ENCODE results near the gene RAB26. TPM values are rescaled to one million over a fixed set of nuclear protein-coding genes. Genes with fewer than 3 reads are reported as not detected.
A peak's percentile ranks its signal among the peaks of the same experiment; 100 is the strongest.

The RAB26 gene
- total and polyA plus RNA-seq, 12 donors: 0.26 to 6.4 (median 1.6) TPM

DNA sequence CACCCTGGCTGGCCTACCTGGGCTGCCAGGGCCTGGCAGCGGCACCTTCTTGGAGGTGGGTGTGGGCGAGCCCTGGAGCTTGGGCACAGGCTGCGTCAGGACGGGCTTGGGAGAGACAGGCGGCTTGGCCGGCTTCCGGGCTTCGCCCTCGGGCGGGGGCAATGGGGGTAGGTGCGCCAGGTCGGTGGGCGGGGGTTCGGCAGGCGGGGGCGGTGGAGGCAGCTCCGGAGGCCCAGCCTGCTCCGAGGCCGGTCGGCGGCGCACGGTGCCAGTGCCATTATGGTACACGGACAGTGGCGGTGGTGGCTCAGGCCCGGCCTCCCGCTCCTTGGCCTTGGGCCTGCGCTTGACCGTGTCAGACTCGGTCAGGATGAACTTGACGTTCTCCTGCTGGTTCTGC lies 31.2 kb downstream of the RAB26 start:
- no peak for DNase-seq
- intact Hi-C loops (cut with DNase I): no loop called here
- H3K9me3 ChIP-seq: no peaks in the 10 kb centered on the region
- no peak overlapping the region for H3K4me3 ChIP-seq
- H3K4me1 ChIP-seq: no peaks in the 10 kb centered on the region
- TF ChIP-seq, protein P1, sequence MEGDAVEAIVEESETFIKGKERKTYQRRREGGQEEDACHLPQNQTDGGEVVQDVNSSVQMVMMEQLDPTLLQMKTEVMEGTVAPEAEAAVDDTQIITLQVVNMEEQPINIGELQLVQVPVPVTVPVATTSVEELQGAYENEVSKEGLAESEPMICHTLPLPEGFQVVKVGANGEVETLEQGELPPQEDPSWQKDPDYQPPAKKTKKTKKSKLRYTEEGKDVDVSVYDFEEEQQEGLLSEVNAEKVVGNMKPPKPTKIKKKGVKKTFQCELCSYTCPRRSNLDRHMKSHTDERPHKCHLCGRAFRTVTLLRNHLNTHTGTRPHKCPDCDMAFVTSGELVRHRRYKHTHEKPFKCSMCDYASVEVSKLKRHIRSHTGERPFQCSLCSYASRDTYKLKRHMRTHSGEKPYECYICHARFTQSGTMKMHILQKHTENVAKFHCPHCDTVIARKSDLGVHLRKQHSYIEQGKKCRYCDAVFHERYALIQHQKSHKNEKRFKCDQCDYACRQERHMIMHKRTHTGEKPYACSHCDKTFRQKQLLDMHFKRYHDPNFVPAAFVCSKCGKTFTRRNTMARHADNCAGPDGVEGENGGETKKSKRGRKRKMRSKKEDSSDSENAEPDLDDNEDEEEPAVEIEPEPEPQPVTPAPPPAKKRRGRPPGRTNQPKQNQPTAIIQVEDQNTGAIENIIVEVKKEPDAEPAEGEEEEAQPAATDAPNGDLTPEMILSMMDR (IDR thresholded peaks at IDR 0.05): no peak
- peaks cover 0 to 3% (median 0%) of the 10 kb centered on the region in 7 donors for H3K27me3 ChIP-seq
- WGBS, 2 donors: 94 to 95% methylated on average over 22 to 31 of the region's 31 CpGs
- ATAC-seq: peak in 1 of 8 donors; percentile 2
- no peak overlapping the region for H3K27ac ChIP-seq
- peaks cover 0 to 36% (median 18%) of the 10 kb centered on the region in 9 donors for H3K36me3 ChIP-seq

GRCh38 chr16:2180461-2180860 lies 32.0 kb downstream of the RAB26 start:
- intact Hi-C loops (cut with DNase I): no loop called here
- peaks cover 0 to 3% (median 0%) of the 10 kb centered on the region in 7 donors for H3K27me3 ChIP-seq
- H3K36me3 ChIP-seq: peaks cover 0 to 28% (median 12%) of the 10 kb centered on the region in 9 donors
- no peaks in the 10 kb centered on the region for H3K9me3 ChIP-seq
- no peak overlapping the region for H3K4me3 ChIP-seq
- no peak for DNase-seq
- ATAC-seq: no peak
- TF ChIP-seq, protein P1 (IDR thresholded peaks at IDR 0.05): no peak
- WGBS, 2 donors: 96% methylated on average over 41 to 43 of the region's 43 CpGs
- no peaks in the 10 kb centered on the region for H3K4me1 ChIP-seq
- no peak overlapping the region for H3K27ac ChIP-seq

DNA sequence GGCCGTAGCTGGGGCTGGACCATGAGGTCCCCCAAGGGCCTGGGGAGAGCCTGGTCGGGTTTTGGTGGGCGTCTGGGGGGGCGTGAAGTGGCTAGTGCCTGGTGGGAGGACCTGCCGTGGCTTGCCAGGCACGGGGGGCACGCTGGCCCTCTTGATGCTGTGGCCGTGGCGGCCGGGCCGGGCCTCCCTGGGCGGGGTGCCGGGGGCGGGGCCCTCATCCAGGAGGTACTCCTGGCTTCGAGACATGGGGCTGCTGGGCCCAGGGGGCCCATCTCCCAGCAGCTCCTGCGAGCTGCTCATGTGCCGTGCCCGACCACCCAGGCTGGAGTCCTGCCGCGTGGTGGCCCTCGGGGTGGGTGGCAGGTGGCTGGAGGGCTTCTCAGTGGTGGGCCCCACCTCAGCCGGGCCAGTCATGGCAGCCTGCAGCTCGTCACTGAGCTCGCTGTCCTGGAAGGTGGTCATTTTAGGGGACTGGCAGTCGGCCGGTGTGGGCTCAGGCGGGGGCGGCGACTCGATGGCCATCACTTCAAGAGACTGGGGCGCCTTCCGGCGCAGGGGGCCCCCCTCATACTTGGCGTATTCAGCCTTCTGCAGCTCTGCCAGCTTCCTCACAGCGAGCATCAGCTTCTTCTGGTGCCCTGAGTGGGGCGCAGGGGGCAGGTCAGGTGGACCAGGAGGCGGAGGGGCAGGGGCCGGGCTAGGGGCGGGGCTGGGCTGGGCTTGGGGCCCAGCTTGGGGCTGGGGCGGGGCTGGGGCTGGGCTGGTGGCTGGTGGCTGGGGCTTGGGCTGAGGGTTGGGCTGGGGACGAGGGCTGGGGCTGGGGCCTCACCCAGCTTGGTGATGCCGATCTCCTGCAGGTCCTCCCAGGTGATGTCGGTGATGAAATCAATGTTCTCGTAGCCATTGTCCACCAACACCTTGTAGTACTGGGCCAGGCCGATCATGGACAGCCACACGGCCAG lies 32.8 kb downstream of the RAB26 start:
- TF ChIP-seq, protein P1 (IDR thresholded peaks at IDR 0.05): no peak
- WGBS, 2 donors: 86 to 87% methylated on average over 46 of the region's 46 CpGs
- H3K36me3 ChIP-seq: peaks cover 0 to 20% (median 4%) of the 10 kb centered on the region in 9 donors
- no peak overlapping the region for H3K4me3 ChIP-seq
- H3K27me3 ChIP-seq: peaks cover 0 to 3% (median 0%) of the 10 kb centered on the region in 7 donors
- no peak overlapping the region for H3K27ac ChIP-seq
- no peaks in the 10 kb centered on the region for H3K4me1 ChIP-seq
- no peak for DNase-seq
- no peaks in the 10 kb centered on the region for H3K9me3 ChIP-seq
- intact Hi-C loops (cut with DNase I): no loop called here
- no peak for ATAC-seq

DNA sequence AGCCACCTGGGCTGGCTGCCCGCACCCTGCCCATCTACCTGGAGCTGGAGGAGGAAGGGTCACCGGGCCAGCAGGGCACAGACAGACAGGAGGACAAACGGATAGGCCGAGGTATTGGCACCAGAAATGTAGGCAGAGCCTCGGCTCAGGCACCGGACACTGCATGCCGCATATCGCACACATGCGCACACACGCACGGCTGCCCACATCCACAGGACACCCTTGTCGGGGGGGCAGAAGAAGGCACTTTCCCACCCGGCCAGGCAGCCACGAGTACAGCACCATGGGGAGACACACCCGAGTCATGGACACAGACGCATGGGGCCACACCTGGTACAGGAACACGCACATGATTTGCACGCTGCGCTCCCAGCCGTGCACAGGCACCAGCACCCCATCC lies 33.5 kb downstream of the RAB26 start:
- no peak for ATAC-seq

More for the DNA sequence above, 33.5 kb downstream of the RAB26 start:
- Histone ChIP-seq H3K27me3 (peaks cover 0 to 3% (median 0%) of the 10 kb centered on the region in 7 donors), H3K4me3 (no peak overlapping the region), H3K9me3 (no peaks in the 10 kb centered on the region), H3K4me1 (no peaks in the 10 kb centered on the region), H3K36me3 (peaks cover 0 to 13% (median 0%) of the 10 kb centered on the region in 9 donors), H3K27ac (no peak overlapping the region)
- WGBS, 2 donors: 92% methylated on average over 20 of the region's 20 CpGs
- intact Hi-C loops (cut with DNase I): no loop called here
- TF ChIP-seq, protein P1 (IDR thresholded peaks at IDR 0.05): no peak
- DNase-seq: no peak

Measured in heart right ventricle (tissue), 16 donors.